T-cell (primary cell): Measurements from ENCODE around the gene SYK. TPM values are rescaled to one million over a fixed set of nuclear protein-coding genes. Genes with fewer than 3 reads are reported as not detected.

Source experiments
- ATAC-seq, 4 experiments: fragments of 200-7000 bp in 3 of 4; fragments of 150-1000 bp in 1 of 4; cut with Tn5 transposase; replicated peaks in 1 of 4; 1 replicate in 3 of 4; 2 replicates in 1 of 4; pipeline ENCODE4 v1.10.0; 2021; ENCODE audit warnings: moderate library complexity in 3 of 4, mild to moderate bottlenecking in 2 of 4, moderate number of reproducible peaks in 1 of 4
- CTCF ChIA-PET, 2 donors: fragments of 300-600 bp; sonication (Branson Sonifier 250); formaldehyde crosslinking; loops; one replicate each; lab custom pipeline; 2022; ENCODE audit warnings: antibody characterized with exemption in 2 of 2; lab: Charles Lee
- POLR2A ChIA-PET, 2 donors: fragments of 300-600 bp; sonication (Branson Sonifier 250); formaldehyde crosslinking; loops; one replicate each; lab custom pipeline; 2022; ENCODE audit warnings: antibody characterized with exemption in 2 of 2; lab: Charles Lee
- DNase-seq, 35 experiments: peaks; one replicate each; pipeline versions ENCODE4 v3.0.0 to v3.0.0-alpha.2; 2013 to 2023
- H3K27ac ChIP-seq: one replicate; pipeline ENCODE4 v1.5.1; 2013; ENCODE audit warnings: low read length
- H3K27me3 ChIP-seq, 2 experiments: replicated peaks in 1 of 2; 1 replicate in 1 of 2; 2 replicates in 1 of 2; pipeline versions ENCODE4 v1.6.1 to v1.7.0; 2013; ENCODE audit warnings: low read length in 1 of 2, mixed read lengths in 1 of 2; ENCODE audit not compliant: control insufficient read depth in 2 of 2, insufficient read depth in 2 of 2; ENCODE audit errors: extremely low read depth in 1 of 2
- H3K36me3 ChIP-seq, 2 donors: 1 replicate in 1 of 2; 2 replicates in 1 of 2; pipeline versions ENCODE4 v1.6.1 to v1.7.0; 2013; ENCODE audit warnings: low read length in 1 of 2; ENCODE audit not compliant: control insufficient read depth in 2 of 2, insufficient read depth in 1 of 2; ENCODE audit errors: extremely low read depth in 1 of 2
- H3K4me1 ChIP-seq, 2 experiments: 1 replicate in 1 of 2; 2 replicates in 1 of 2; pipeline versions ENCODE4 v1.6.1 to v1.7.0; 2013; ENCODE audit warnings: low read length in 2 of 2, mixed read lengths in 1 of 2; ENCODE audit not compliant: insufficient read depth in 2 of 2, control insufficient read depth in 1 of 2; ENCODE audit errors: extremely low read depth in 1 of 2
- H3K4me3 ChIP-seq, 2 donors: 1 replicate in 1 of 2; 2 replicates in 1 of 2; pipeline versions ENCODE4 v1.5.1 to v1.7.0; 2013; ENCODE audit warnings: mild to moderate bottlenecking in 2 of 2, low read length in 1 of 2, moderate library complexity in 1 of 2; ENCODE audit not compliant: control insufficient read depth in 1 of 2; ENCODE audit errors: extremely low read depth in 1 of 2
- H3K9me3 ChIP-seq: 2 replicates; pipeline ENCODE4 v1.7.0; 2013
- H3K27ac Mint-ChIP-seq, 2 donors: one replicate each; pipeline ENCODE4 v1.8.0; 2020 to 2021; ENCODE audit warnings: mild to moderate bottlenecking in 2 of 2, mixed read lengths in 2 of 2
- H3K27me3 Mint-ChIP-seq, 2 donors: one replicate each; pipeline ENCODE4 v1.8.0; 2021 to 2022; ENCODE audit warnings: mixed read lengths in 2 of 2
- H3K36me3 Mint-ChIP-seq: one replicate; pipeline ENCODE4 v1.8.0; 2021; ENCODE audit warnings: mixed read lengths
- H3K4me1 Mint-ChIP-seq, 3 donors: one replicate each; pipeline ENCODE4 v1.8.0; 2020 to 2022; ENCODE audit warnings: mixed read lengths in 3 of 3, mild to moderate bottlenecking in 1 of 3
- H3K4me3 Mint-ChIP-seq, 3 donors: one replicate each; pipeline ENCODE4 v1.8.0; 2020 to 2022; ENCODE audit warnings: mild to moderate bottlenecking in 3 of 3, mixed read lengths in 3 of 3, moderate library complexity in 3 of 3
- H3K9me3 Mint-ChIP-seq, 3 donors: one replicate each; pipeline ENCODE4 v1.8.0; 2020 to 2022; ENCODE audit warnings: mixed read lengths in 3 of 3
- WGBS: methylation state at CpG from one replicate; pipeline ENCODE4 v1.1.5; 2013; ENCODE audit warnings: missing lambda C conversion rate; ENCODE audit not compliant: insufficient coverage; 5-methylcytosine and 5-hydroxymethylcytosine counted together
- total RNA-seq, 35 experiments: library from RNA in 6 of 35; stranded (reverse) in 6 of 35; fragments of 120-200 nt in 1 of 35; gene quantifications; one replicate each; pipeline versions ENCODE4 v1.2.1 to v1.2.4 and lab custom pipeline; 2013 to 2026

The SYK gene
- total RNA-seq, 5 donors from 2014 or later (not counting 1 experiment from before 2014, with no cell fraction given) = 1.0 to 10.7 (median 3.9) TPM

DNA sequence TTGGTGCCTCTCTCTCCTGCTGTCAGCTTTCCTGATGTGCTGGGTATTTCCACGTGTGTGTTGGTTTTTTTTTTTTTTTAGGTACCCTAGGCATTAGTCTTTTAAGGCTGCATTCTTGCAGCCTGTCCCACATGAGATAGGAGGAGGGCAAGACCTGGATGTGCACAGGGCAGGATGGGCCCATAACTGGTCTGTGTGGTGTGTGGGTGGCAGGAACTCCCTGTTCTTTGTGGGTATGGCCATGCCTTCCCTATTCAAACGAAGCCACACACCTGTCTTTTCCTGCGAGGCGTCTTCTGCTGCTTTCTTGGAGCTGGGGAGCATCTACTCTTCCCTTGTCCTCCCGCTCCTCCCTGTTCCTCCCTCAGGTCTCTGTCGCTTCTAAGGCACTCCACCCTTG lies 6.8 kb downstream of the SYK start:
- ATAC-seq (no peak), DNase-seq (no peak)
- Histone ChIP-seq H3K27me3 (peaks cover 0 to 23% of the 10 kb centered on the region in 2 experiments), H3K4me1 (no peaks in the 10 kb centered on the region), H3K27ac (no peak overlapping the region), H3K4me3 (no peak overlapping the region), H3K9me3 (no peaks in the 10 kb centered on the region), H3K36me3 (no peaks in the 10 kb centered on the region)
- CTCF ChIA-PET = no interaction called here
- POLR2A ChIA-PET = no interaction called here
- Mint-ChIP-seq H3K4me3 (no peak overlapping the region), H3K36me3 (no peaks in the 10 kb centered on the region), H3K4me1 (peaks cover 0 to 13% (median 0%) of the 10 kb centered on the region in 3 donors), H3K27me3 (peaks cover 48 to 49% of the 10 kb centered on the region in 2 donors), H3K9me3 (no peaks in the 10 kb centered on the region), H3K27ac (peak overlapping the region in 1 of 2 donors; percentile 47)
- WGBS = 49% methylated on average over 6 of the region's 6 CpGs

- no peak overlapping the region for H3K4me3 ChIP-seq
- Mint-ChIP-seq H3K4me3 (no peak overlapping the region), H3K4me1 (peaks cover 0 to 13% (median 0%) of the 10 kb centered on the region in 3 donors), H3K36me3 (no peaks in the 10 kb centered on the region), H3K27me3 (peaks cover 44 to 46% of the 10 kb centered on the region in 2 donors), H3K27ac (peak overlapping the region in 1 of 2 donors; percentile 47), H3K9me3 (no peaks in the 10 kb centered on the region)
- no peaks in the 10 kb centered on the region for H3K9me3 ChIP-seq
- ATAC-seq (no peak), DNase-seq (peak in 1 of 35 experiments; percentile 16)
- H3K36me3 ChIP-seq = no peaks in the 10 kb centered on the region
- peaks cover 0 to 23% of the 10 kb centered on the region in 2 experiments for H3K27me3 ChIP-seq
- 79% methylated on average over 4 of the region's 8 CpGs for WGBS
- no peaks in the 10 kb centered on the region for H3K4me1 ChIP-seq
- H3K27ac ChIP-seq = no peak overlapping the region
- POLR2A ChIA-PET = no interaction called here
- CTCF ChIA-PET = no interaction called here
These were observed 7.5 kb downstream of the SYK start for GRCh38 chr9:90808890-90809685.

- Mint-ChIP-seq H3K4me1 (peaks cover 10 to 23% (median 11%) of the 10 kb centered on the region in 3 donors), H3K9me3 (no peaks in the 10 kb centered on the region), H3K4me3 (no peak overlapping the region), H3K27ac (no peak overlapping the region), H3K36me3 (no peaks in the 10 kb centered on the region), H3K27me3 (peaks cover 30 to 34% of the 10 kb centered on the region in 2 donors)
- Histone ChIP-seq H3K4me1 (peaks cover 4 to 7% of the 10 kb centered on the region in 2 experiments), H3K36me3 (no peaks in the 10 kb centered on the region), H3K9me3 (no peaks in the 10 kb centered on the region), H3K4me3 (no peak overlapping the region), H3K27ac (no peak overlapping the region), H3K27me3 (peaks cover 0 to 19% of the 10 kb centered on the region in 2 experiments)
- no peak for DNase-seq
- ATAC-seq = no peak
- ChIA-PET CTCF (no interaction called here), POLR2A (no interaction called here)
- WGBS = no CpG with 5 or more reads among the region's 4 CpGs
These were observed 9.1 kb downstream of the SYK start for GRCh38 chr9:90810691-90811090.

- DNase-seq (no peak), ATAC-seq (no peak)
- Histone ChIP-seq H3K36me3 (no peaks in the 10 kb centered on the region), H3K27ac (no peak overlapping the region), H3K9me3 (no peaks in the 10 kb centered on the region), H3K4me3 (no peak overlapping the region), H3K27me3 (peaks cover 0 to 14% of the 10 kb centered on the region in 2 experiments), H3K4me1 (peaks cover 4 to 8% of the 10 kb centered on the region in 2 experiments)
- POLR2A ChIA-PET = no interaction called here
- Mint-ChIP-seq H3K4me1 (peaks cover 13 to 26% (median 15%) of the 10 kb centered on the region in 3 donors), H3K9me3 (peaks cover 0 to 4% (median 0%) of the 10 kb centered on the region in 3 donors), H3K27me3 (peaks cover 22 to 24% of the 10 kb centered on the region in 2 donors), H3K27ac (no peak overlapping the region), H3K36me3 (no peaks in the 10 kb centered on the region), H3K4me3 (no peak overlapping the region)
- CTCF ChIA-PET = no interaction called here
- 80% methylated on average over 1 of the region's 8 CpGs for WGBS
These were observed 11.4 kb downstream of the SYK start for GRCh38 chr9:90813046-90813445.

DNA sequence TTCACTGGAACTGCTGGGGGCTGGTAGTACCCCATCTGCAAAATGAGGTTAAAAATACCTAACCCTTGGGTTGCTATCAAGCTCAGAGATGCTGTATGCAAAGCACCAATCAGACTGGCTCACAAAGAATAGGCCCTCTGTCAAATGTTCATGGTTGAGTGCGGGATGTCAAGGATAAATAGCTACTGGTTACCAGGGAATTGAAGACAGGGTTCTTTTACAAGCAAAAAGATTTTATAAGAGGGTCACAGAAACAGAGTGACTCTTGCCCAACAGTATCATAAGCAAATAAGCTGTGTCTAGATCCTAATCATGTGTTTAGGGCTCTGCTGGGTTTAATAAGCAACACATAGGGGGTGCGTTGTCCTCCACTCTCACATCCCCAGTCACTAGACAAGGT lies 11.9 kb downstream of the SYK start:
- H3K27me3 Mint-ChIP-seq = peaks cover 17 to 20% of the 10 kb centered on the region in 2 donors
- H3K27me3 ChIP-seq = peaks cover 0 to 12% of the 10 kb centered on the region in 2 experiments
- H3K9me3 Mint-ChIP-seq = peaks cover 0 to 4% (median 0%) of the 10 kb centered on the region in 3 donors
- H3K4me1 ChIP-seq = peaks cover 4 to 8% of the 10 kb centered on the region in 2 experiments
- CTCF ChIA-PET = no interaction called here
- WGBS = 100% methylated on average over 2 of the region's 2 CpGs
- DNase-seq = no peak
- H3K27ac Mint-ChIP-seq = no peak overlapping the region
- no peaks in the 10 kb centered on the region for H3K36me3 Mint-ChIP-seq
- no peak for ATAC-seq
- H3K4me3 ChIP-seq = no peak overlapping the region
- no peaks in the 10 kb centered on the region for H3K9me3 ChIP-seq
- no peak overlapping the region for H3K4me3 Mint-ChIP-seq
- POLR2A ChIA-PET = no interaction called here
- H3K36me3 ChIP-seq = no peaks in the 10 kb centered on the region
- H3K4me1 Mint-ChIP-seq = peaks cover 13 to 23% (median 15%) of the 10 kb centered on the region in 3 donors
- H3K27ac ChIP-seq = no peak overlapping the region

DNA sequence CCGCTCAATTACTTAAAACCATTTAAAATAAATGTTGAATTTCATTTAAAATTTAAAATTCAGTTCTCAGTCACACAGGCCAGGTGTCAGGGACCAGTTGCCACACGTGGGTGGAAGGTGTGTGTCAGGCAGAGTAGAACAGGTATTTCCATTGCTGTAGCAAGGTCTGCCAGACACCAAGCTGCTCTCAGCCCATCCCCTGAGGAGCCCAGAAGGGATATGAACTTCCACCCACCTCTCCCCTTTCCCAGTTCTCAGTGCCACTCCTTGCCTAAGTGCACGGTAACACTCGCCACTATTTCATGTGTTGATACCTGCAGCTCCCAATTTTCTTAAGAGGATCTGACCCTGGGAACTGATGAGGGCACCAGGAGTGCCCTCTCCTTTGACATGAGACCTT lies 12.7 kb downstream of the SYK start:
- Histone ChIP-seq H3K27me3 (peaks cover 0 to 9% of the 10 kb centered on the region in 2 experiments), H3K9me3 (no peaks in the 10 kb centered on the region), H3K36me3 (no peaks in the 10 kb centered on the region), H3K4me3 (no peak overlapping the region), H3K27ac (no peak overlapping the region), H3K4me1 (peaks cover 4 to 8% of the 10 kb centered on the region in 2 experiments)
- H3K9me3 Mint-ChIP-seq = peaks cover 0 to 4% (median 0%) of the 10 kb centered on the region in 3 donors
- H3K27me3 Mint-ChIP-seq = peaks cover 11 to 12% of the 10 kb centered on the region in 2 donors
- DNase-seq (no peak), ATAC-seq (no peak)
- CTCF ChIA-PET = interaction anchor here in 1 of 2 donors (0.7 kb wide), 1 partner anchor 11 kb away, joined by 4 read pairs; no protein-coding TSS in a partner anchor
- 87% methylated on average over 3 of the region's 4 CpGs for WGBS
- no peaks in the 10 kb centered on the region for H3K36me3 Mint-ChIP-seq
- POLR2A ChIA-PET = no interaction called here
- H3K4me1 Mint-ChIP-seq = peaks cover 13 to 19% (median 15%) of the 10 kb centered on the region in 3 donors
- H3K27ac Mint-ChIP-seq = no peak overlapping the region
- no peak overlapping the region for H3K4me3 Mint-ChIP-seq
